IMR-90 (cell line): ENCODE data around the gene WASL. TPM values are rescaled to one million over a fixed set of nuclear protein-coding genes. Genes with fewer than 3 reads are reported as not detected.
"Not testable (repeated sequence)": the region's sequence is repeated elsewhere in the genome, so short reads cannot be mapped to it uniquely, and the experiment has no call there.

ENCODE experiments used
- ATAC-seq: fragments of 200-7000 bp; cut with Tn5 transposase; 2 replicates; pipeline ENCODE4 v1.9.1; 2020; ENCODE audit warnings: low read depth, mild to moderate bottlenecking, moderate library complexity
- BruUV-seq: library from RNA; stranded (reverse); fragments of 400-500 nt; replicated peaks from 2 replicates; lab custom pipeline; 2021; lab: Mats Ljungman, UMichigan
- CTCF ChIA-PET: fragments of 300-600 bp; formaldehyde crosslinking; extraction: SDS; loops from one replicate; lab custom pipeline; 2021; ENCODE audit warnings: antibody characterized with exemption; lab: Yijun Ruan, JAX
- POLR2A ChIA-PET: fragments of 300-600 bp; sonication (Branson Sonifier 250); formaldehyde crosslinking; loops from one replicate; lab custom pipeline; 2022; ENCODE audit warnings: antibody characterized with exemption; ENCODE audit not compliant: unreplicated experiment; lab: Charles Lee
- DNase-seq: peaks from one replicate; pipeline ENCODE4 v3.0.0; 2013
- H2AFZ ChIP-seq: replicated peaks from 2 replicates; pipeline ENCODE3; 2013; ENCODE audit warnings: low read length, mild to moderate bottlenecking; ENCODE audit not compliant: poor library complexity
- H2AK5ac ChIP-seq: 2 replicates; pipeline ENCODE4 v1.6.1; 2013; ENCODE audit warnings: low read depth, low read length, inconsistent platforms
- H2AK9ac ChIP-seq: replicated peaks from 2 replicates; pipeline ENCODE3; 2013; ENCODE audit warnings: mild to moderate bottlenecking, low read depth, low read length, moderate library complexity; ENCODE audit not compliant: poor library complexity
- H2BK120ac ChIP-seq: 2 replicates; pipeline ENCODE4 v1.6.1; 2013; ENCODE audit warnings: low read depth, low read length, inconsistent platforms
- H2BK15ac ChIP-seq: 3 replicates; pipeline ENCODE4 v1.6.1; 2013; ENCODE audit warnings: low read depth, low read length, inconsistent platforms
- H2BK20ac ChIP-seq: 2 replicates; pipeline ENCODE4 v1.6.1; 2013; ENCODE audit warnings: low read depth, mild to moderate bottlenecking, inconsistent platforms, low read length, moderate library complexity
- H2BK5ac ChIP-seq: 2 replicates; pipeline ENCODE4 v1.6.1; 2013; ENCODE audit warnings: mild to moderate bottlenecking, low read depth, low read length, inconsistent platforms; ENCODE audit not compliant: poor library complexity, severe bottlenecking
- H3K14ac ChIP-seq: replicated peaks from 2 replicates; pipeline ENCODE4 v1.6.1; 2013; ENCODE audit warnings: low read depth, low read length, inconsistent platforms
- H3K18ac ChIP-seq: 2 replicates; pipeline ENCODE4 v1.6.1; 2013; ENCODE audit warnings: low read depth, low read length, control low read depth
- H3K23ac ChIP-seq: 2 replicates; pipeline ENCODE4 v1.6.1; 2013; ENCODE audit warnings: low read depth, low read length, inconsistent platforms
- H3K27ac ChIP-seq: 2 replicates; pipeline ENCODE4 v1.5.1; 2013; ENCODE audit warnings: mild to moderate bottlenecking, control low read depth, low read length; ENCODE audit not compliant: insufficient read depth
- H3K27me3 ChIP-seq: 2 replicates; pipeline ENCODE4 v1.6.1; 2013; ENCODE audit warnings: low read length; ENCODE audit not compliant: control insufficient read depth, insufficient read depth
- H3K36me3 ChIP-seq: 2 replicates; pipeline ENCODE4 v1.6.1; 2013; ENCODE audit warnings: low read length, mixed read lengths; ENCODE audit not compliant: control insufficient read depth, insufficient read depth
- H3K4ac ChIP-seq: 2 replicates; pipeline ENCODE4 v1.6.1; 2013; ENCODE audit warnings: low read depth, low read length, inconsistent platforms
- H3K4me1 ChIP-seq: 2 replicates; pipeline ENCODE4 v1.6.1; 2013; ENCODE audit warnings: low read length, mixed read lengths; ENCODE audit not compliant: control insufficient read depth, insufficient read depth
- H3K4me2 ChIP-seq: 2 replicates; pipeline ENCODE4 v1.6.1; 2013; ENCODE audit warnings: low read depth, mild to moderate bottlenecking, control low read depth, low read length, moderate library complexity
- H3K4me3 ChIP-seq: 2 replicates; pipeline ENCODE4 v1.5.1; 2013; ENCODE audit warnings: low read depth, mild to moderate bottlenecking, control low read depth, low read length, moderate library complexity; ENCODE audit not compliant: insufficient read depth
- H3K56ac ChIP-seq: 2 replicates; pipeline ENCODE4 v1.6.1; 2013; ENCODE audit warnings: low read length, inconsistent platforms; ENCODE audit not compliant: insufficient read depth; ENCODE audit errors: extremely low read depth
- H3K79me1 ChIP-seq, 2 experiments: 2 replicates each; pipeline ENCODE4 v1.6.1; 2013; ENCODE audit warnings: low read length in 2 of 2, inconsistent platforms in 1 of 2, low read depth in 1 of 2
- H3K9ac ChIP-seq: 2 replicates; pipeline ENCODE4 v1.6.1; 2013; ENCODE audit warnings: low read depth, low read length, control low read depth
- H3K9me1 ChIP-seq: 2 replicates; pipeline ENCODE4 v1.6.1; 2013; ENCODE audit warnings: low read length, inconsistent platforms; ENCODE audit not compliant: insufficient read depth
- H3K9me3 ChIP-seq: 2 replicates; pipeline ENCODE4 v1.6.1; 2013; ENCODE audit warnings: low read length; ENCODE audit not compliant: control insufficient read depth, insufficient read depth
- H4K20me1 ChIP-seq: 2 replicates; pipeline ENCODE4 v1.6.1; 2013; ENCODE audit warnings: low read length, inconsistent platforms; ENCODE audit not compliant: insufficient read depth
- H4K5ac ChIP-seq: 2 replicates; pipeline ENCODE4 v1.6.1; 2013; ENCODE audit warnings: mild to moderate bottlenecking, low read depth, low read length, control low read depth
- H4K8ac ChIP-seq, 2 experiments: 2 replicates each; pipeline ENCODE4 v1.6.1; 2013; ENCODE audit warnings: low read depth in 2 of 2, low read length in 2 of 2, control low read depth in 1 of 2, inconsistent platforms in 1 of 2
- H4K91ac ChIP-seq: 2 replicates; pipeline ENCODE4 v1.6.1; 2013; ENCODE audit warnings: low read depth, low read length, inconsistent platforms; ENCODE audit not compliant: insufficient read depth
- WGBS, 2 experiments: methylation state at CpG; one replicate each; pipeline versions ENCODE4 v1.1.5 to v1.1.7; 2013; ENCODE audit warnings: missing lambda C conversion rate in 2 of 2; ENCODE audit not compliant: insufficient read length in 1 of 2; ENCODE audit errors: extremely low coverage in 2 of 2; 5-methylcytosine and 5-hydroxymethylcytosine counted together
- dilution Hi-C: fragments of 300-500 bp; cut with HindIII; formaldehyde crosslinking; loops from one replicate; pipeline ENCODE4 v1.14.3; 2018; ENCODE audit warnings: low sequenced_read_pairs; ENCODE audit not compliant: unreplicated experiment
- in situ Hi-C: fragments of 300-500 bp; cut with MboI; formaldehyde crosslinking; loops from 3 replicates; pipeline ENCODE4 v1.14.3; 2019; ENCODE audit warnings: low sequenced_read_pairs, inconsistent platforms, mixed read lengths
- intact Hi-C: fragments of 100-400 bp; cut with micrococcal nuclease; formaldehyde crosslinking; loops from 2 replicates; pipeline ENCODE4 v1.10.0; 2022
- polyA plus RNA-seq, 3 experiments: library from polyadenylated mRNA; depleted of rRNA; stranded (reverse); fragments of >200 nt; gene quantifications; 2 replicates each; pipeline ENCODE4 v1.2.3, GENCODE V29; 2012; ENCODE audit warnings: low replicate concordance in 1 of 3
- total RNA-seq: library from RNA; depleted of rRNA; stranded (reverse); fragments of >200 nt; gene quantifications from 2 replicates; pipeline ENCODE4 v1.2.3, GENCODE V29; 2012

The WASL gene
- total and polyA plus RNA-seq, 2 of the 4 experiments (the other 2 are of a cell fraction), result 2.3 to 7.9 TPM

GRCh38 chr7:123634011-123634573, 114.7 kb downstream of the WASL start:
- H3K9ac ChIP-seq, H2BK5ac ChIP-seq, DNase-seq, H3K9me3 ChIP-seq, H3K56ac ChIP-seq, H2BK15ac ChIP-seq, H2BK20ac ChIP-seq, H3K14ac ChIP-seq, dilution Hi-C loops, BruUV-seq, H3K18ac ChIP-seq, H4K5ac ChIP-seq, H3K36me3 ChIP-seq, H3K4ac ChIP-seq, H4K8ac ChIP-seq, H2AK9ac ChIP-seq, H3K79me1 ChIP-seq, H3K4me1 ChIP-seq, H4K20me1 ChIP-seq, H4K91ac ChIP-seq, H3K27me3 ChIP-seq, H3K4me2 ChIP-seq, H2BK120ac ChIP-seq, H3K9me1 ChIP-seq, ATAC-seq, H2AK5ac ChIP-seq, H2AFZ ChIP-seq, H3K23ac ChIP-seq, H3K27ac ChIP-seq, POLR2A ChIA-PET, H3K4me3 ChIP-seq: not testable (repeated sequence)
- CTCF ChIA-PET, result interaction anchor here (0.7 to 1.7 kb wide), 2 partner anchors 179 to 238 kb away, joined by 3 to 5 read pairs; no protein-coding TSS in a partner anchor
- in situ Hi-C loops (loop anchor here (25.0 kb wide), 1 partner anchor 228 kb away; no protein-coding TSS in a partner anchor), intact Hi-C loops (loop anchor here (2.0 to 10.0 kb wide), 2 partner anchors 53 to 139 kb away; no protein-coding TSS in a partner anchor)
- WGBS, 2 experiments, result no CpG with 5 or more reads among the region's 2 CpGs
